Measurements from ENCODE around the gene SNHG17.
"Not testable (repeated sequence)": the region's sequence is repeated elsewhere in the genome, so short reads cannot be mapped to it uniquely, and the experiment has no call there.

Gene SNHG17

GRCh38 chr20:38466171-38466570 is 31.0 kb upstream of the SNHG17 start:
- Histone ChIP-seq H3K4me2 (ENCODE audit: insufficient read depth, low read length, poor library complexity, severe bottlenecking) (no peak overlapping the region), H3K4me3 (ENCODE audit: low read length in 2 of 2) (no peak overlapping the region), H2AK5ac (ENCODE audit: low read depth, low read length) (no peak overlapping the region), H3K14ac (ENCODE audit: low read length) (no peak overlapping the region), H2BK15ac (ENCODE audit: low read length) (no peak overlapping the region), H3K36me3 (replicated peaks in 1 of 2; ENCODE audit: control insufficient read depth in 2 of 2, insufficient read depth in 2 of 2, low read length in 2 of 2) (no peaks in the 10 kb centered on the region), H2AFZ (ENCODE audit: low read length) (no peak overlapping the region), H3K23ac (ENCODE audit: low read depth, low read length, poor library complexity) (no peak overlapping the region), H3K27ac (replicated peaks; ENCODE audit: low read length) (no peak overlapping the region), H4K8ac (ENCODE audit: low read depth, low read length) (no peak overlapping the region), H4K91ac (ENCODE audit: low read depth, low read length, poor library complexity) (no peak overlapping the region), H2BK5ac (ENCODE audit: low read length) (no peak overlapping the region), H2BK12ac (ENCODE audit: low read length) (no peak overlapping the region), H3K9ac (ENCODE audit: low read depth, low read length, poor library complexity) (no peak overlapping the region), H3K18ac (ENCODE audit: low read length) (no peak overlapping the region), H3K79me1 (ENCODE audit: low read depth, low read length) (no peaks in the 10 kb centered on the region), H3K4ac (ENCODE audit: low read length) (no peak overlapping the region), H3K27me3 (ENCODE audit: control insufficient read depth in 3 of 3, insufficient read depth in 3 of 3, low read depth in 1 of 3, low read length in 3 of 3) (peaks cover 0 to 4% (median 0%) of the 10 kb centered on the region in 3 experiments), H3K9me3 (replicated peaks in 1 of 2; ENCODE audit: control insufficient read depth in 2 of 2, insufficient read depth in 1 of 2, low read depth in 1 of 2, low read length in 2 of 2) (peaks cover 0 to 2% of the 10 kb centered on the region in 2 donors), H3K4me1 (ENCODE audit: control insufficient read depth in 2 of 2, insufficient read depth in 1 of 2, low read depth in 1 of 2, low read length in 2 of 2) (no peaks in the 10 kb centered on the region), H2BK120ac (ENCODE audit: low read depth, low read length) (no peak overlapping the region)
- no CpG with 5 or more reads among the region's 2 CpGs for WGBS, 2 donors (ENCODE audit: extremely low coverage in 2 of 2, insufficient read length in 2 of 2, insufficient replicate concordance in 1 of 2)
- no peak for DNase-seq (ENCODE audit: low spot score)

GRCh38 chr20:38461569-38461968 is 26.4 kb upstream of the SNHG17 start:
- not testable (repeated sequence) for H3K23ac ChIP-seq (ENCODE audit: low read depth, low read length, poor library complexity); H3K14ac ChIP-seq (ENCODE audit: low read length); H3K4me2 ChIP-seq (ENCODE audit: insufficient read depth, low read length, poor library complexity, severe bottlenecking); H3K27me3 ChIP-seq (ENCODE audit: control insufficient read depth in 3 of 3, insufficient read depth in 3 of 3, low read depth in 1 of 3, low read length in 3 of 3); H4K91ac ChIP-seq (ENCODE audit: low read depth, low read length, poor library complexity); H3K4ac ChIP-seq (ENCODE audit: low read length); H2BK15ac ChIP-seq (ENCODE audit: low read length); H3K79me1 ChIP-seq (ENCODE audit: low read depth, low read length); H3K4me3 ChIP-seq (ENCODE audit: low read length in 2 of 2); H3K4me1 ChIP-seq (ENCODE audit: control insufficient read depth in 2 of 2, insufficient read depth in 1 of 2, low read depth in 1 of 2, low read length in 2 of 2); H3K27ac ChIP-seq (replicated peaks; ENCODE audit: low read length); H4K8ac ChIP-seq (ENCODE audit: low read depth, low read length); H3K9ac ChIP-seq (ENCODE audit: low read depth, low read length, poor library complexity); H3K36me3 ChIP-seq (replicated peaks in 1 of 2; ENCODE audit: control insufficient read depth in 2 of 2, insufficient read depth in 2 of 2, low read length in 2 of 2); H3K9me3 ChIP-seq (replicated peaks in 1 of 2; ENCODE audit: control insufficient read depth in 2 of 2, insufficient read depth in 1 of 2, low read depth in 1 of 2, low read length in 2 of 2); H2AK5ac ChIP-seq (ENCODE audit: low read depth, low read length); H3K18ac ChIP-seq (ENCODE audit: low read length); H2BK12ac ChIP-seq (ENCODE audit: low read length); DNase-seq (ENCODE audit: low spot score); H2AFZ ChIP-seq (ENCODE audit: low read length); H2BK120ac ChIP-seq (ENCODE audit: low read depth, low read length); H2BK5ac ChIP-seq (ENCODE audit: low read length)
- no CpG with 5 or more reads among the region's 30 CpGs for WGBS, 2 donors (ENCODE audit: extremely low coverage in 2 of 2, insufficient read length in 2 of 2, insufficient replicate concordance in 1 of 2)

GRCh38 chr20:38461167-38461566 is 26.0 kb upstream of the SNHG17 start:
- H2BK5ac ChIP-seq (ENCODE audit: low read length); DNase-seq (ENCODE audit: low spot score); H3K9me3 ChIP-seq (replicated peaks in 1 of 2; ENCODE audit: control insufficient read depth in 2 of 2, insufficient read depth in 1 of 2, low read depth in 1 of 2, low read length in 2 of 2); H3K4me3 ChIP-seq (ENCODE audit: low read length in 2 of 2); H2BK120ac ChIP-seq (ENCODE audit: low read depth, low read length); H2AFZ ChIP-seq (ENCODE audit: low read length); H2AK5ac ChIP-seq (ENCODE audit: low read depth, low read length); H3K4me2 ChIP-seq (ENCODE audit: insufficient read depth, low read length, poor library complexity, severe bottlenecking); H3K27me3 ChIP-seq (ENCODE audit: control insufficient read depth in 3 of 3, insufficient read depth in 3 of 3, low read depth in 1 of 3, low read length in 3 of 3); H2BK12ac ChIP-seq (ENCODE audit: low read length); H3K36me3 ChIP-seq (replicated peaks in 1 of 2; ENCODE audit: control insufficient read depth in 2 of 2, insufficient read depth in 2 of 2, low read length in 2 of 2); H4K91ac ChIP-seq (ENCODE audit: low read depth, low read length, poor library complexity); H3K4me1 ChIP-seq (ENCODE audit: control insufficient read depth in 2 of 2, insufficient read depth in 1 of 2, low read depth in 1 of 2, low read length in 2 of 2); H3K9ac ChIP-seq (ENCODE audit: low read depth, low read length, poor library complexity); H3K18ac ChIP-seq (ENCODE audit: low read length); H3K23ac ChIP-seq (ENCODE audit: low read depth, low read length, poor library complexity); H3K79me1 ChIP-seq (ENCODE audit: low read depth, low read length); H3K4ac ChIP-seq (ENCODE audit: low read length); H3K27ac ChIP-seq (replicated peaks; ENCODE audit: low read length); H3K14ac ChIP-seq (ENCODE audit: low read length); H2BK15ac ChIP-seq (ENCODE audit: low read length); H4K8ac ChIP-seq (ENCODE audit: low read depth, low read length): not testable (repeated sequence)
- WGBS, 2 donors (ENCODE audit: extremely low coverage in 2 of 2, insufficient read length in 2 of 2, insufficient replicate concordance in 1 of 2) = no CpG with 5 or more reads among the region's 33 CpGs

GRCh38 chr20:38460631-38461030 is 25.5 kb upstream of the SNHG17 start:
- H2BK15ac ChIP-seq (ENCODE audit: low read length); H3K9ac ChIP-seq (ENCODE audit: low read depth, low read length, poor library complexity); H2AK5ac ChIP-seq (ENCODE audit: low read depth, low read length); H4K8ac ChIP-seq (ENCODE audit: low read depth, low read length); H3K9me3 ChIP-seq (replicated peaks in 1 of 2; ENCODE audit: control insufficient read depth in 2 of 2, insufficient read depth in 1 of 2, low read depth in 1 of 2, low read length in 2 of 2); H3K14ac ChIP-seq (ENCODE audit: low read length); H3K27ac ChIP-seq (replicated peaks; ENCODE audit: low read length); H3K36me3 ChIP-seq (replicated peaks in 1 of 2; ENCODE audit: control insufficient read depth in 2 of 2, insufficient read depth in 2 of 2, low read length in 2 of 2); H2BK120ac ChIP-seq (ENCODE audit: low read depth, low read length); H3K27me3 ChIP-seq (ENCODE audit: control insufficient read depth in 3 of 3, insufficient read depth in 3 of 3, low read depth in 1 of 3, low read length in 3 of 3); H3K18ac ChIP-seq (ENCODE audit: low read length); H3K4me2 ChIP-seq (ENCODE audit: insufficient read depth, low read length, poor library complexity, severe bottlenecking); H3K4ac ChIP-seq (ENCODE audit: low read length); H3K4me3 ChIP-seq (ENCODE audit: low read length in 2 of 2); H2BK12ac ChIP-seq (ENCODE audit: low read length); H4K91ac ChIP-seq (ENCODE audit: low read depth, low read length, poor library complexity); H3K23ac ChIP-seq (ENCODE audit: low read depth, low read length, poor library complexity); DNase-seq (ENCODE audit: low spot score); H3K79me1 ChIP-seq (ENCODE audit: low read depth, low read length); H2BK5ac ChIP-seq (ENCODE audit: low read length); H3K4me1 ChIP-seq (ENCODE audit: control insufficient read depth in 2 of 2, insufficient read depth in 1 of 2, low read depth in 1 of 2, low read length in 2 of 2): not testable (repeated sequence)
- no CpG with 5 or more reads among the region's 2 CpGs for WGBS, 2 donors (ENCODE audit: extremely low coverage in 2 of 2, insufficient read length in 2 of 2, insufficient replicate concordance in 1 of 2)
- peak overlapping the region; percentile 53 for H2AFZ ChIP-seq (ENCODE audit: low read length)

All from neuronal stem cell (in vitro differentiated cells).